ENCODE measurements around the gene FBXL7. TPM values are rescaled to one million over a fixed set of nuclear protein-coding genes. Genes with fewer than 3 reads are reported as not detected.

The FBXL7 gene
- total RNA-seq, 4 donors from 2014 or later = 9.5 to 25.2 (median 16.0) TPM

DNA sequence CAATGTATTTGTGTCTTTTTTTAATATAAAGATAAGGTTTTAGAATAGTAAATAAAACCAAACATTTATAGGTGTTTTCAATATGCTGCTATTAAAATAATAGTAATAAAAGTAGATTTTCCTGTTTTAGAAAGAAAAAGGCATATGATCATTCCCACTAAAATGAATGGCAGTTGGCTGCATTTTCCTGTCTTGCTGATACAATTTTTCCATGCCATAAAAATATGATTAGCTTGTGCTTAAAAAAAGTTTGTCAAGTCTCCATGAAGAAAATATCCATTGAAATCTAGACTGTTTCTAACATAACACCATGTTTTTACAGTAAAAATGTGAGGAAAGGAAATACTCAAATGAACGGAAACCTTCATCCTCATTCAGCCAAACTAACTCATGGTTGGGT is 65.0 kb downstream of the FBXL7 start:
- TF ChIP-seq, protein P1, sequence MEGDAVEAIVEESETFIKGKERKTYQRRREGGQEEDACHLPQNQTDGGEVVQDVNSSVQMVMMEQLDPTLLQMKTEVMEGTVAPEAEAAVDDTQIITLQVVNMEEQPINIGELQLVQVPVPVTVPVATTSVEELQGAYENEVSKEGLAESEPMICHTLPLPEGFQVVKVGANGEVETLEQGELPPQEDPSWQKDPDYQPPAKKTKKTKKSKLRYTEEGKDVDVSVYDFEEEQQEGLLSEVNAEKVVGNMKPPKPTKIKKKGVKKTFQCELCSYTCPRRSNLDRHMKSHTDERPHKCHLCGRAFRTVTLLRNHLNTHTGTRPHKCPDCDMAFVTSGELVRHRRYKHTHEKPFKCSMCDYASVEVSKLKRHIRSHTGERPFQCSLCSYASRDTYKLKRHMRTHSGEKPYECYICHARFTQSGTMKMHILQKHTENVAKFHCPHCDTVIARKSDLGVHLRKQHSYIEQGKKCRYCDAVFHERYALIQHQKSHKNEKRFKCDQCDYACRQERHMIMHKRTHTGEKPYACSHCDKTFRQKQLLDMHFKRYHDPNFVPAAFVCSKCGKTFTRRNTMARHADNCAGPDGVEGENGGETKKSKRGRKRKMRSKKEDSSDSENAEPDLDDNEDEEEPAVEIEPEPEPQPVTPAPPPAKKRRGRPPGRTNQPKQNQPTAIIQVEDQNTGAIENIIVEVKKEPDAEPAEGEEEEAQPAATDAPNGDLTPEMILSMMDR (IDR thresholded peaks at IDR 0.05; ENCODE audit: low read depth) = no peak

DNA sequence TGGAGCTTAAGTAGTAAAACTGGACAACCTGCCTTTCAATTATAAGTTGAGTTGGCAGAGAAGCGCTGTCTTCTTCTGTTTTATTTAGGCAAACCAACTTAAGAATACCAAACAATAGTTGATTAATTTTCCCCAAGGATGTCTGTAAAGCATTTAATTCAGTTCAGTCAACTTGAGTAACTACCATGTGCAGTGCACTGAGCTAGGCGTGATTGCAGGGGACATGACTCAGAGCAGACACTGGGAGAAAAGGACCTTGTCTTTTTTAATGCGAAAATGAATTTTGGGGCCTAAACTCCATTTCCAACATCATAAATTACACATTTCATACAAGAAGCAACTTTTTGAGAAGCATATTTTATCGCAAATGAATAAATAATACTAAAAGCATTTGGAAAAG is 66.3 kb downstream of the FBXL7 start:
- TF ChIP-seq, protein P1 (IDR thresholded peaks at IDR 0.05; ENCODE audit: low read depth) = no peak

DNA sequence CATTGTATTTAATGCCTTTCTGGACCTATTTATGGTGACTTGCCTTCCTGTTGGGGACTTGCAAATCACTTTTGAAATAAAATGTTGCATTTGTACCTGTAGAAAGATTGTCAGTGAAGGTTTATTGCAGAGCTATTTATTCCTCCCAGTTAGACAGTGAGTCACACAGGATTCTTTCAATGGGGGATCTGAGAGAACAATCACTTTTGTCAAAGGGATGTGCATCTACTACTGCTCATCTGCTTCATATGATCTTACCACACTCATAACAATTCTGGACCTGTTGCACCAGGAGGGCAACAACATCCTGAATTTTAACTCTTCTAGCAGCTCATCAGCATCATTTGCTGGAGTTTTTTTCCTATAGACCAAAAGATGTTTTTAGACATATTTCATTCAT is 66.8 kb downstream of the FBXL7 start:
- TF ChIP-seq, protein P1 (IDR thresholded peaks at IDR 0.05; ENCODE audit: low read depth) = no peak

DNA sequence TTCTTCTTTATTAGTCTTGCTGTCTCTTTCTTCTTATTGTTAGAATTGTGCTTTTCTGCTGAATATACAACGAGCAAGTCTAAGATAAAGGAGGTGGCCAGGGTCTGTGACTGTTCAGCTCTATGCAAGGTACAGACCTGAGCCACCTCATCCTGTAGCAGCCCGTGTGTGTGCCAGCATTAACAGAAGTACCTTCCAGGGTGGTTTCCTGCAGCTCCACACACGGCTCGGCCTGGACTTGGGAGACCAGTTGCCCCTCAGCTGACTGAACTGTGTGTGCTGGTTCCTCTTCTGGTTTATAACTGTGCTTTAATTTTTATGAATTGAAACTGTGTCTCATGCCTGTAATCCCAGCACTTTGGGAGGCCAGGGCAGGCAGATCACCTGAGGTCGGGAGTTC is 70.5 kb downstream of the FBXL7 start:
- TF ChIP-seq, protein P1 (IDR thresholded peaks at IDR 0.05; ENCODE audit: low read depth) = no peak

DNA sequence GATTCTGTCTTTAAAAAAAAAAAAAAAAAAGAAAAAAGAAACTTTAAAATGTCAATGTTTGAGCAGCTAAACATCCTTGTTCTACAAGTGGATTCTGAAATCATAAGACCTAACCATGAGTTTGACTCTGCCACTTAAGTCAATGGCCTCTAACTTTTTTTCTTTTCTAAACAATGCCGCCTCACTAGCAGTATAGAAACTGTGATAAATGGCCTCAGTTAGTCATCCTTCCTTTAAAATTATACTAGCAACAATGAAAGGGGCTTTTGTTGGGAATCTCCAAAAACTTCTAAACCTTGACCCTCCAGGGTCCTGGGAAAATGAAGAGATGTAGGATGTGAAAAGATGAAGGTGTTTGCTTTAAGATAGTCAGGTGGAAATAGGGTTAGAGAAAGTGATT is 71.1 kb downstream of the FBXL7 start:
- TF ChIP-seq, protein P1 (IDR thresholded peaks at IDR 0.05; ENCODE audit: low read depth) = no peak

DNA sequence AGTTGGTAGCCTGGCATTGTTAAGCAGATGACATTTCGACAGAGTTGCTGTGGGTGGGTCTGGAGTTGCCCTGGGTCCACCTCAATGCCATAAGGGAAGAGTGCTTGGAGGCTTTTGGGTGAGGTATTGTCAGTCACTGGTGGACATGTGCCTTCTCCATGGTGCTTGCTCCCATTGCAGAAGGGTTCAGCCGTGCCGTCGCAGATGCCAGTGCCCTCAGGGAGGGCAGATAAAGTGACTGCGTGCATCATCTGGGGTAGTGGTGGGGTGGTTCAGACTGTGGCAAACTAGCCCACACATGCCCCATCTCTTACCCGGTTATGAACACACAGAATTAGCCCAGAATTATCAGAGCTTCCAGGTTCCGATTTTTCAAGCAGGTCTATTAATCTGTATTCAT is 71.6 kb downstream of the FBXL7 start:
- TF ChIP-seq, protein P1 (IDR thresholded peaks at IDR 0.05; ENCODE audit: low read depth) = no peak

DNA sequence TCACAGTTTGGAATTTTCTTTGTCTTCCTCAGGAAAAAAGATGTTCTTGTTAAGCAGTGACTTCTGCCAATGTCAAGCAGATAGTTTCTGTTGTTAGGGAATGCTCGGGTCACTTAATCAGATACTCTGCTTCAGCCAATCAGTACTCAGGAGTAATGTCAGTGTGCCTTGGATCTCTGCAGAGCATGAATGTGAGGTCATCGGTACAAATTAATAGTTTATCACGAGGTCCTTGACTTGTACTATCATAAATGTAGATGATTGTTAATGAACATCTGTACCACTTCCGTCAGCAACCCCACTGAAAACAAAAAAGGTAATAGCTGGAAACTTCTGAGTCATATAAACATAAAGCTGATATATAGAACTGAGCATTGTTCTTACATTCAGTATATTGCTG is 73.6 kb downstream of the FBXL7 start:
- TF ChIP-seq, protein P1 (IDR thresholded peaks at IDR 0.05; ENCODE audit: low read depth) = no peak

All from subcutaneous adipose tissue (tissue), 4 donors.